PFSK-1 (cell line): ENCODE measurements around the gene NFIC.

Experiments used
- FOXP2 ChIP-seq: optimal IDR thresholded peaks from 2 replicates; pipeline ENCODE3; 2011; ENCODE audit warnings: borderline replicate concordance, control low read depth, inconsistent platforms; ENCODE audit not compliant: insufficient read depth; ENCODE audit errors: extremely low read length, extremely low read depth
- POLR2AphosphoS5 ChIP-seq: IDR thresholded peaks from 2 replicates; pipeline ENCODE4 v1.6.1; 2012; ENCODE audit warnings: low read depth, mild to moderate bottlenecking, control low read depth, low read length, moderate library complexity
- REST ChIP-seq, 2 experiments: IDR thresholded peaks; 2 replicates each; pipeline versions ENCODE4 v1.6.1 to v1.8.0; 2011 to 2012; ENCODE audit warnings: low read depth in 2 of 2, low read length in 2 of 2, control low read depth in 1 of 2, inconsistent platforms in 1 of 2, mild to moderate bottlenecking in 1 of 2, moderate library complexity in 1 of 2; ENCODE audit not compliant: insufficient read depth in 1 of 2
- SIN3A ChIP-seq: IDR thresholded peaks from 2 replicates; pipeline ENCODE4 v1.6.1; 2012; ENCODE audit warnings: mild to moderate bottlenecking, low read length, moderate library complexity, borderline replicate concordance; ENCODE audit not compliant: insufficient read depth

- no peak for TF ChIP-seq FOXP2
- TF ChIP-seq REST (IDR thresholded peaks at IDR 0.05; ENCODE audit: insufficient read depth in 1 of 2, low read depth in 2 of 2, low read length in 2 of 2) = no peak
- TF ChIP-seq POLR2AphosphoS5 = no peak
- no peak for TF ChIP-seq SIN3A
Measured at GRCh38 chr19:3465552-3465951, 99.2 kb downstream of the NFIC start.
